HepG2 (cell line): ENCODE measurements around the gene KREMEN1. TPM values are rescaled to one million over a fixed set of nuclear protein-coding genes. Genes with fewer than 3 reads are reported as not detected.

Source experiments
- ATAC-seq: fragments of 200-7000 bp; cut with Tn5 transposase; 3 replicates; pipeline ENCODE4 v1.9.1; 2020; ENCODE audit warnings: mild to moderate bottlenecking, moderate library complexity
- BruUV-seq: library from RNA; stranded (reverse); fragments of 400-500 nt; replicated peaks from 2 replicates; lab custom pipeline; 2021; lab: Mats Ljungman, UMichigan
- CTCF ChIA-PET: fragments of 300-600 bp; formaldehyde crosslinking; extraction: SDS; loops from one replicate; lab custom pipeline; 2021; ENCODE audit warnings: low total read pairs, inconsistent platforms, low intra/inter-chr PET ratio; lab: Yijun Ruan, JAX
- POLR2A ChIA-PET: fragments of 350-600 bp; sonication (Branson Sonifier 250); formaldehyde crosslinking; loops from one replicate; lab custom pipeline; 2020; ENCODE audit warnings: antibody characterized with exemption, inconsistent platforms; lab: Yijun Ruan, JAX
- DNase-seq: peaks from one replicate; pipeline ENCODE4 v3.0.0-alpha.2; 2015; ENCODE audit warnings: low spot score
- FAIRE-seq: peaks from 3 replicates; lab custom pipeline; 2011; peaks lifted over from hg19 to GRCh38; lab: Jason Lieb, UNC
- H2AFZ ChIP-seq: one replicate; pipeline ENCODE4 v1.6.1; 2011; ENCODE audit warnings: low read length, inconsistent platforms
- H3K27ac ChIP-seq: fragments of 300-600 bp; 3 replicates; pipeline ENCODE4 v1.8.0; 2011; ENCODE audit warnings: mixed run types, mild to moderate bottlenecking, mixed read lengths, low read length, inconsistent platforms; ENCODE audit not compliant: insufficient read depth; ENCODE audit errors: extremely low read length
- H3K27me3 ChIP-seq, 2 experiments: fragments of 200-600 bp in 1 of 2; 2 replicates in 1 of 2; 3 replicates in 1 of 2; pipeline versions ENCODE4 v1.6.0 to v1.8.0; 2011; ENCODE audit warnings: low read length in 2 of 2, mild to moderate bottlenecking in 2 of 2, moderate library complexity in 2 of 2, inconsistent platforms in 1 of 2; ENCODE audit not compliant: insufficient read depth in 2 of 2, control insufficient read depth in 1 of 2
- H3K36me3 ChIP-seq, 2 experiments: fragments of 200-600 bp in 1 of 2; replicated peaks in 1 of 2; 2 replicates in 1 of 2; 3 replicates in 1 of 2; pipeline versions ENCODE4 v1.5.1 to v1.8.0; 2011; ENCODE audit warnings: low read length in 2 of 2, inconsistent platforms in 1 of 2; ENCODE audit not compliant: insufficient read depth in 2 of 2, control insufficient read depth in 1 of 2
- H3K4me1 ChIP-seq: 2 replicates; pipeline ENCODE4 v1.5.1; 2012; ENCODE audit warnings: low read length, inconsistent platforms; ENCODE audit not compliant: insufficient read depth
- H3K4me2 ChIP-seq: 2 replicates; pipeline ENCODE4 v1.6.0; 2011; ENCODE audit warnings: low read depth, low read length, inconsistent platforms
- H3K4me3 ChIP-seq, 3 experiments: fragments of 200-600 bp in 1 of 3; sonication (generic), shearing (Covaris generic) in 1 of 3; replicated peaks in 1 of 3; 2 replicates each; pipeline ENCODE4 v1.5.1; 2011 to 2016; ENCODE audit warnings: low read length in 3 of 3, inconsistent platforms in 2 of 3, low read depth in 2 of 3, mild to moderate bottlenecking in 2 of 3, control low read depth in 1 of 3, mixed read lengths in 1 of 3; ENCODE audit not compliant: insufficient read depth in 1 of 3
- H3K79me2 ChIP-seq: one replicate; pipeline ENCODE4 v1.6.1; 2011; ENCODE audit warnings: low read length, inconsistent platforms; ENCODE audit not compliant: insufficient read depth
- H3K9ac ChIP-seq: 2 replicates; pipeline ENCODE4 v1.6.0; 2011; ENCODE audit warnings: mild to moderate bottlenecking, low read depth, low read length, inconsistent platforms; ENCODE audit not compliant: insufficient read depth
- H3K9me3 ChIP-seq: 2 replicates; pipeline ENCODE4 v1.5.1; 2012; ENCODE audit warnings: mild to moderate bottlenecking, low read length
- H4K20me1 ChIP-seq: 2 replicates; pipeline ENCODE4 v1.6.0; 2011; ENCODE audit warnings: inconsistent platforms, mild to moderate bottlenecking, low read length, moderate library complexity; ENCODE audit not compliant: insufficient read depth
- DBP ChIP-seq: sonication (generic); formaldehyde crosslinking; IDR thresholded peaks from 2 replicates; pipeline ENCODE4 v1.4.0; 2020; ENCODE audit warnings: missing genetic modification reagents; ENCODE audit errors: not compliant biosample characterization
- ESRRA ChIP-seq: sonication (generic); formaldehyde crosslinking; IDR thresholded peaks from 2 replicates; pipeline ENCODE4 v1.5.1; 2020; ENCODE audit warnings: mild to moderate bottlenecking, low read depth, missing genetic modification reagents
- HCFC1 ChIP-seq: fragments of 150-350 bp; IDR thresholded peaks from 2 replicates; pipeline ENCODE4 v1.6.1; 2014; ENCODE audit warnings: low read depth, low read length
- LCORL ChIP-seq, 2 experiments: fragments of 450-650 bp in 1 of 2; sonication (generic) in 1 of 2; formaldehyde crosslinking in 1 of 2; IDR thresholded peaks; 2 replicates each; pipeline versions ENCODE4 v1.5.0 to v1.6.1; 2017 to 2020; ENCODE audit warnings: antibody characterized with exemption in 1 of 2, missing genetic modification reagents in 1 of 2
- RCOR2 ChIP-seq: IDR thresholded peaks from 2 replicates; pipeline ENCODE4 v1.6.1; 2016; ENCODE audit warnings: missing biosample characterization, missing genetic modification reagents
- RELA ChIP-seq: sonication (generic); formaldehyde crosslinking; IDR thresholded peaks from 2 replicates; pipeline ENCODE4 v1.4.0; 2020; ENCODE audit warnings: missing genetic modification reagents
- RFXANK ChIP-seq: IDR thresholded peaks from 2 replicates; pipeline ENCODE4 v1.6.1; 2016
- RXRA ChIP-seq: sonication (generic); formaldehyde crosslinking; IDR thresholded peaks from 2 replicates; pipeline ENCODE4 v1.5.1; 2020; ENCODE audit warnings: missing genetic modification reagents
- SOX13 ChIP-seq, 3 experiments: fragments of 450-650 bp in 1 of 3; sonication (generic) in 1 of 3; formaldehyde crosslinking in 1 of 3; IDR thresholded peaks in 2 of 3; conservative IDR thresholded peaks in 1 of 3; 2 replicates each; pipeline versions ENCODE4 v1.5.0 to v1.6.1; 2016 to 2020; ENCODE audit warnings: antibody characterized with exemption in 1 of 3, mild to moderate bottlenecking in 1 of 3, missing compliant biosample characterization in 1 of 3, missing genetic modification reagents in 1 of 3, moderate library complexity in 1 of 3
- ZNF142 ChIP-seq: sonication (generic); formaldehyde crosslinking; IDR thresholded peaks from 2 replicates; pipeline ENCODE4 v1.4.0; 2020; ENCODE audit warnings: missing genetic modification reagents
- ZNF430 ChIP-seq: sonication (generic); formaldehyde crosslinking; IDR thresholded peaks from 2 replicates; pipeline ENCODE4 v1.9.0; 2021; ENCODE audit warnings: mild to moderate bottlenecking, missing genetic modification reagents
- ZNF704 ChIP-seq: sonication (generic); formaldehyde crosslinking; IDR thresholded peaks from 2 replicates; pipeline ENCODE4 v1.8.1; 2023; ENCODE audit warnings: mild to moderate bottlenecking, inconsistent platforms, moderate library complexity, missing genetic modification reagents, borderline replicate concordance
- WGBS: methylation state at CpG from one replicate; pipeline ENCODE4 v1.1.6; 2017; ENCODE audit warnings: low lambda C conversion rate; 5-methylcytosine and 5-hydroxymethylcytosine counted together
- in situ Hi-C: cut with HindIII; loops from 2 replicates; pipeline ENCODE4 v1.10.0; 2017; ENCODE audit warnings: low pct_unique_long_range_greater_than_20kb; ENCODE audit not compliant: extremely low pct_ligation_motif_present
- intact Hi-C: fragments of 100-400 bp; cut with micrococcal nuclease; formaldehyde crosslinking; loops from one replicate; pipeline ENCODE4 v1.10.0; 2022; ENCODE audit not compliant: unreplicated experiment
- polyA plus RNA-seq, 8 experiments: library from polyadenylated mRNA; depleted of rRNA in 3 of 8; stranded (reverse) in 7 of 8; unstranded in 1 of 8; fragments of >200 nt; fragmentation: Illumina TruSeq in 4 of 8; extraction: Trizol in 4 of 8; gene quantifications; 2 replicates each; pipeline versions ENCODE4 v1.2.1 to v1.2.3, GENCODE V29; 2011 to 2016; ENCODE audit warnings: low read depth in 4 of 8, missing spikeins in 1 of 8, mixed read lengths in 1 of 8; ENCODE audit not compliant: insufficient read depth in 1 of 8
- total RNA-seq, 5 experiments: library from RNA; depleted of rRNA; stranded (reverse); fragments of >200 nt; fragmentation: Illumina TruSeq; extraction: Trizol; gene quantifications; 2 replicates each; pipeline ENCODE4 v1.2.3, GENCODE V29; 2016; ENCODE audit warnings: low read depth in 1 of 5

The KREMEN1 gene
- total and polyA plus RNA-seq, 2 of the 13 experiments (the other 11 are each of a cell fraction or from before 2014, with no cell fraction given) = 9.8 to 13.8 TPM

DNA sequence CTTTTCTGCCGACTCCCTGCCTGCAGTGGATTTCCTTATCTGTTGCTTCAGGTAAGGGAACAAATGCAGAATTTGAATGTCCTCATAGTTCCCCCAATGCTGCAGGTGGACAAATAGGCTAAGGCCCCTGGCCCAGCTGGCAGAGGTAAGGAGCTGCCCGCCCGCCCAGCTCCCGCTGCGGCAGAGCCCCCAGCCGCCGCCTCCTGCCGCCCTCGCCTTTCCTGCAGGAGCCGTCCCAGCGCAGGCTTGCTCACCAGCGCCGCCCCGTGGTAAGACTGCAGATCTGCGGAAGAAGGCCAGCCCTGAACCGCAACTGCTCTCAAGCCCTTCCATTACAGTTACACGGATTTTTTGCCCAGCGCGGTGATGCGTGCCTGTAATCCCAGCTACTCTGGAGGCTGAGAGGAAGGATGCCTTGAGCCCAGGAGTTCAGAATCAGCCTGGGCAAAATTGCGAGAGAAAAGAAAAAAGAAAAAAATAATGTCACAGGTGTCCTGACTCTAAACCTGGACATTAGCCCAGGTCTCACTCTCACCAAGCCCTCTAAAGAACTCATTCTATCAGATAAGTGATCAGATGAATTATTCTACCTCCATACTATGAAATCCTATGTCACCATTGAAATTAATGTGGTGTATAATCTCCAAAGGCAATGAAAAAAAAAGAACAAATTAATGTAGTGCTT is 81.7 kb downstream of the KREMEN1 start (continued):
- TF ChIP-seq ESRRA = no peak

- CTCF ChIA-PET = no interaction called here
- FAIRE-seq = no peak
- H3K79me2 ChIP-seq = no peaks in the 10 kb centered on the region
- DNase-seq = no peak
- in situ Hi-C loops = no loop called here
- H3K4me1 ChIP-seq = peaks cover 15% of the 10 kb centered on the region; the same call in 1 of the 2 replicates
- no peak overlapping the region for H3K4me2 ChIP-seq
- TF ChIP-seq ZNF430 (no peak), HCFC1 (no peak), LCORL (IDR thresholded peaks at IDR 0.05) (no peak), LCORL (CRISPR knock-in tag; IDR thresholded peaks at IDR 0.05) (no peak), SOX13 (IDR thresholded peaks at IDR 0.05) (no peak), SOX13 (CRISPR knock-in tag; conservative IDR thresholded peaks at IDR 0.05 in 1 of 2, IDR thresholded peaks at IDR 0.05 in 1 of 2) (no peak), RFXANK (CRISPR knock-in tag) (no peak), RELA (CRISPR knock-in tag) (no peak), RXRA (no peak), ZNF142 (CRISPR knock-in tag) (no peak), ZNF704 (CRISPR knock-in tag) (no peak), DBP (CRISPR knock-in tag) (no peak), RCOR2 (CRISPR knock-in tag) (no peak)
- TF ChIP-seq, all 625 proteins: peak for 0
- no peak overlapping the region for H3K27ac ChIP-seq
- H3K9me3 ChIP-seq = no peaks in the 10 kb centered on the region
- no peaks in the 10 kb centered on the region for H4K20me1 ChIP-seq
- intact Hi-C loops = loop anchor here (5.0 to 10.0 kb wide), 2 partner anchors 91 to 301 kb away; no protein-coding TSS in a partner anchor
- no peak overlapping the region for H3K9ac ChIP-seq
- no peaks in the 10 kb centered on the region for H3K27me3 ChIP-seq
- no peak for ATAC-seq
- no TSS peak for BruUV-seq
- no peaks in the 10 kb centered on the region for H3K36me3 ChIP-seq
- no peak overlapping the region for H2AFZ ChIP-seq
- WGBS = 91% methylated on average over 1 of the region's 1 CpG
- POLR2A ChIA-PET = no interaction called here
- no peak overlapping the region for H3K4me3 ChIP-seq
These were observed 83.1 kb downstream of the KREMEN1 start for GRCh38 chr22:29155966-29156365.
